Left cardiac atrium (tissue), 4 donors: ENCODE data around the gene KIF7. TPM values are rescaled to one million over a fixed set of nuclear protein-coding genes. Genes with fewer than 3 reads are reported as not detected.

Experiments
- ATAC-seq, 2 donors: fragments of 200-7000 bp; cut with Tn5 transposase; one replicate each; pipeline ENCODE4 v1.9.1; 2020; ENCODE audit warnings: mild to moderate bottlenecking in 2 of 2, moderate library complexity in 2 of 2
- DNase-seq: peaks from one replicate; pipeline ENCODE4 v3.0.0-alpha.2; 2020
- intact Hi-C, 2 donors: fragments of 100-400 bp; cut with DNase I; formaldehyde crosslinking; loops; one replicate each; pipeline versions ENCODE4 v1.14.1 to v1.15.1; 2022 to 2023
- total RNA-seq, 2 donors: library from RNA; stranded (reverse); fragmentation: NEBNext Ultra II Directional; extraction: Animal tissue kit (Norgen Biotek cat#: 25700); gene quantifications; one replicate each; pipeline ENCODE4 v1.2.1, GENCODE V29; 2021
- donor health status: DM: no; HTN: yes; CAD: no.
- donor health status: DM: no; HTN: yes; CAD: no; lungs with severe emphysema.
- donor health status: DM: yes; HTN: yes; CAD: no.
- donor health status: Dilated cardiomyopathy.

Gene KIF7
- total RNA-seq, 2 donors from 2014 or later = 2.4 to 4.8 TPM

- ATAC-seq (no peak), DNase-seq (no peak)
- intact Hi-C loops = no loop called here
These were observed 3.1 kb downstream of the KIF7 start for GRCh38 chr15:89652131-89652530.

- DNase-seq (no peak), ATAC-seq (no peak)
- intact Hi-C loops = loop anchor here (5.0 to 10.0 kb wide), 2 partner anchors 85 to 103 kb away; partner anchors contain the start of gene MESP1 (in 1 of the 2)
These were observed 5.6 kb downstream of the KIF7 start for GRCh38 chr15:89649716-89650115.

- intact Hi-C loops = loop anchor here (5.0 to 10.0 kb wide), 2 partner anchors 86 to 103 kb away; partner anchors contain the start of gene MESP1 (in 1 of the 2)
- DNase-seq = no peak
- no peak for ATAC-seq
These were observed 6.1 kb downstream of the KIF7 start for GRCh38 chr15:89649013-89649625.

- no peak for DNase-seq
- intact Hi-C loops = loop anchor here (5.0 to 10.0 kb wide), 2 partner anchors 86 to 104 kb away; partner anchors contain the start of gene MESP1 (in 1 of the 2)
- no peak for ATAC-seq
These were observed 6.9 kb downstream of the KIF7 start for GRCh38 chr15:89648106-89649012.

- peak; percentile 80 for DNase-seq
- peak; percentile 68 to 80 for ATAC-seq
- intact Hi-C loops = loop anchor here (2.0 to 10.0 kb wide), 3 partner anchors 33 to 105 kb away; partner anchors contain the start of gene MESP1 (in 1 of the 2)
These were observed 7.9 kb downstream of the KIF7 start for GRCh38 chr15:89647191-89647851.

GRCh38 chr15:89646416-89647141, 8.7 kb downstream of the KIF7 start:
- intact Hi-C loops = loop anchor here (2.0 to 10.0 kb wide), 3 partner anchors 34 to 106 kb away; partner anchors contain the start of gene MESP1 (in 1 of the 2)
- no peak for DNase-seq
- ATAC-seq = peak in 1 of 2 donors; percentile 6

GRCh38 chr15:89645680-89646079, 9.6 kb downstream of the KIF7 start:
- intact Hi-C loops = loop anchor here (2.0 to 10.0 kb wide), 3 partner anchors 35 to 107 kb away; partner anchors contain the start of gene MESP1 (in 1 of the 2)
- ATAC-seq (no peak), DNase-seq (no peak)

- ATAC-seq = no peak
- intact Hi-C loops = loop anchor here (10.0 kb wide), 1 partner anchor 93 kb away; no protein-coding TSS in a partner anchor
- no peak for DNase-seq
These were observed 13.2 kb downstream of the KIF7 start for GRCh38 chr15:89642106-89642505.

GRCh38 chr15:89641053-89641452, 14.2 kb downstream of the KIF7 start:
- no peak for ATAC-seq
- no peak for DNase-seq
- intact Hi-C loops = loop anchor here (10.0 kb wide), 1 partner anchor 94 kb away; no protein-coding TSS in a partner anchor

GRCh38 chr15:89640245-89640644, 15.0 kb downstream of the KIF7 start:
- no peak for ATAC-seq
- intact Hi-C loops = loop anchor here (10.0 kb wide), 1 partner anchor 95 kb away; no protein-coding TSS in a partner anchor
- DNase-seq = no peak

- ATAC-seq (no peak), DNase-seq (no peak)
- intact Hi-C loops = no loop called here
These were observed 21.7 kb downstream of the KIF7 start for GRCh38 chr15:89633585-89633984.

- no peak for ATAC-seq
- no peak for DNase-seq
- intact Hi-C loops = no loop called here
These were observed 22.5 kb downstream of the KIF7 start for GRCh38 chr15:89632563-89633430.

- no peak for DNase-seq
- intact Hi-C loops = no loop called here
- ATAC-seq = no peak
These were observed 23.4 kb downstream of the KIF7 start for GRCh38 chr15:89631902-89632264.

GRCh38 chr15:89630974-89631901, 24.0 kb downstream of the KIF7 start:
- intact Hi-C loops = no loop called here
- DNase-seq (no peak), ATAC-seq (no peak)

- intact Hi-C loops = no loop called here
- DNase-seq = no peak
- no peak for ATAC-seq
These were observed 25.0 kb downstream of the KIF7 start for GRCh38 chr15:89630260-89630659.

- DNase-seq (no peak), ATAC-seq (no peak)
- intact Hi-C loops = no loop called here
These were observed 25.4 kb downstream of the KIF7 start for GRCh38 chr15:89629829-89630228.
